ENCODE data around the gene PITRM1. TPM values are rescaled to one million over a fixed set of nuclear protein-coding genes. Genes with fewer than 3 reads are reported as not detected.

PITRM1 gene
- polyA plus RNA-seq, 1 donor (not counting 4 experiments of a cell fraction or from before 2014, with no cell fraction given), result 47.2 TPM

- no peak overlapping the region for H3K9ac ChIP-seq (ENCODE audit: control insufficient read depth, extremely low read depth, insufficient read depth, low read length)
- H3K9me1 ChIP-seq (ENCODE audit: control insufficient read depth, extremely low read depth, insufficient read depth, low read length), result no peaks in the 10 kb centered on the region
- H3K27me3 ChIP-seq (ENCODE audit: control insufficient read depth, extremely low read depth, insufficient read depth, low read length), result no peaks in the 10 kb centered on the region
- H3K9me3 ChIP-seq (ENCODE audit: control insufficient read depth, low read depth, low read length), result no peaks in the 10 kb centered on the region
- no peak overlapping the region for H3K4me3 ChIP-seq (ENCODE audit: control insufficient read depth in 2 of 3, extremely low read depth in 1 of 3, insufficient read depth in 2 of 3, low read depth in 1 of 3, low read length in 3 of 3)
- H3K4me1 ChIP-seq (ENCODE audit: control insufficient read depth, extremely low read depth, insufficient read depth, low read length), result peaks cover 19% of the 10 kb centered on the region
- FAIRE-seq (no peak), DNase-seq (ENCODE audit: low read depth, low spot score) (no peak)
- peaks cover 27 to 40% of the 10 kb centered on the region in 2 experiments for H3K36me3 ChIP-seq (ENCODE audit: control insufficient read depth in 2 of 2, extremely low read depth in 1 of 2, insufficient read depth in 2 of 2, low read length in 2 of 2)
- H3K27ac ChIP-seq (ENCODE audit: control insufficient read depth, insufficient read depth, low read length), result no peak overlapping the region
- no peak overlapping the region for H3K4me2 ChIP-seq (ENCODE audit: control insufficient read depth, extremely low read depth, insufficient read depth, low read depth, low read length)
- no peak for TF ChIP-seq EZH2 (IDR thresholded peaks at IDR 0.05; ENCODE audit: low read length)
- no peaks in the 10 kb centered on the region for H4K20me1 ChIP-seq (ENCODE audit: control insufficient read depth, extremely low read depth, insufficient read depth, low read length)
- dilution Hi-C loops (cut with MboI; ENCODE audit: extremely low pct_ligation_motif_present, low sequenced_read_pairs), result no loop called here
- H3K79me2 ChIP-seq (ENCODE audit: control insufficient read depth, insufficient read depth, low read length), result peaks cover 49% of the 10 kb centered on the region
- no peak overlapping the region for H2AFZ ChIP-seq (ENCODE audit: control insufficient read depth, low read length)
Measured at GRCh38 chr10:3100856-3101640, 71.5 kb downstream of the PITRM1 start.

DNA sequence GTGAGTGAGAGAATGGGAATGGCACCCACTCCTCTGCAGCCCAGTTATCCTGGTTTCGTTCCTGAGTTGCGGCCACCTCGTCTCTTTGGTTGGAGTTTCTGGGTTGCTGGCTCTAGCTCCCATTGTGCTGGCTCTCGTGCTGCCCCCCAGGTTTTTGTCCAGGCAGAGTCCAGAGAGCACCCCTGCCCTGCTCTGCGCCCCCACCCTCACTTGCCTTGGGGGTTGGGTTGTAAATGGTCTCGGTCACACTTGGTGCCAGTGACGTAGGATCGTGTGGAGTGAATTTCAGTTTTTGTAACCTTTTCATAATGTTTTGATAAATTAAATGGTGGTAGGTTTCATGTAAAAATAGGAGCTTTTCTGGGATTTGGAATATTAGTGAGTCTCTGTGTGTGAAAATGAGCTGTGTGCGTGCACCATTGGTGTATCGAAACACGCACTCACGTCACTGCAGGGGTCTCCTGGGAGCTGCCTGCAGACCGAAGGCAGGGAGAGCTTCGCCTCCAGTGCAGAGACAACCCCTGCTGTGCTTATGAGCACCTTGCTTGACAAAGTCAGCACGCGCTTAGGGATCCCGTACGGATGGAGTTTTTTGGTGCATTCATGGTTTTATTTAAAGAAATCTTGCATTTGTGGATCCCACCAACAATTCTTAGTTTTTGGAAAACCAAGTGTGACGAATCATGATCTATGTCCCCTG, 72.3 kb downstream of the PITRM1 start:
- Histone ChIP-seq H3K27ac (ENCODE audit: control insufficient read depth, insufficient read depth, low read length) (no peak overlapping the region), H3K9me1 (ENCODE audit: control insufficient read depth, extremely low read depth, insufficient read depth, low read length) (no peaks in the 10 kb centered on the region), H3K4me1 (ENCODE audit: control insufficient read depth, extremely low read depth, insufficient read depth, low read length) (peaks cover 24% of the 10 kb centered on the region), H3K4me3 (ENCODE audit: control insufficient read depth in 2 of 3, extremely low read depth in 1 of 3, insufficient read depth in 2 of 3, low read depth in 1 of 3, low read length in 3 of 3) (no peak overlapping the region), H3K4me2 (ENCODE audit: control insufficient read depth, extremely low read depth, insufficient read depth, low read depth, low read length) (no peak overlapping the region), H3K27me3 (ENCODE audit: control insufficient read depth, extremely low read depth, insufficient read depth, low read length) (no peaks in the 10 kb centered on the region), H3K9ac (ENCODE audit: control insufficient read depth, extremely low read depth, insufficient read depth, low read length) (no peak overlapping the region), H3K79me2 (ENCODE audit: control insufficient read depth, insufficient read depth, low read length) (peaks cover 49% of the 10 kb centered on the region), H2AFZ (ENCODE audit: control insufficient read depth, low read length) (no peak overlapping the region), H3K36me3 (ENCODE audit: control insufficient read depth in 2 of 2, extremely low read depth in 1 of 2, insufficient read depth in 2 of 2, low read length in 2 of 2) (peaks cover 27 to 36% of the 10 kb centered on the region in 2 experiments), H3K9me3 (ENCODE audit: control insufficient read depth, low read depth, low read length) (no peaks in the 10 kb centered on the region), H4K20me1 (ENCODE audit: control insufficient read depth, extremely low read depth, insufficient read depth, low read length) (no peaks in the 10 kb centered on the region)
- FAIRE-seq, result no peak
- no peak for DNase-seq (ENCODE audit: low read depth, low spot score)
- TF ChIP-seq, protein P1, sequence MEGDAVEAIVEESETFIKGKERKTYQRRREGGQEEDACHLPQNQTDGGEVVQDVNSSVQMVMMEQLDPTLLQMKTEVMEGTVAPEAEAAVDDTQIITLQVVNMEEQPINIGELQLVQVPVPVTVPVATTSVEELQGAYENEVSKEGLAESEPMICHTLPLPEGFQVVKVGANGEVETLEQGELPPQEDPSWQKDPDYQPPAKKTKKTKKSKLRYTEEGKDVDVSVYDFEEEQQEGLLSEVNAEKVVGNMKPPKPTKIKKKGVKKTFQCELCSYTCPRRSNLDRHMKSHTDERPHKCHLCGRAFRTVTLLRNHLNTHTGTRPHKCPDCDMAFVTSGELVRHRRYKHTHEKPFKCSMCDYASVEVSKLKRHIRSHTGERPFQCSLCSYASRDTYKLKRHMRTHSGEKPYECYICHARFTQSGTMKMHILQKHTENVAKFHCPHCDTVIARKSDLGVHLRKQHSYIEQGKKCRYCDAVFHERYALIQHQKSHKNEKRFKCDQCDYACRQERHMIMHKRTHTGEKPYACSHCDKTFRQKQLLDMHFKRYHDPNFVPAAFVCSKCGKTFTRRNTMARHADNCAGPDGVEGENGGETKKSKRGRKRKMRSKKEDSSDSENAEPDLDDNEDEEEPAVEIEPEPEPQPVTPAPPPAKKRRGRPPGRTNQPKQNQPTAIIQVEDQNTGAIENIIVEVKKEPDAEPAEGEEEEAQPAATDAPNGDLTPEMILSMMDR (optimal IDR thresholded peaks at IDR 0.05 in 1 of 3, IDR thresholded peaks at IDR 0.05 in 1 of 3, conservative IDR thresholded peaks at IDR 0.05 in 1 of 3; ENCODE audit: extremely low read depth in 1 of 3, insufficient read depth in 2 of 3, low read length in 3 of 3), result no peak
- TF ChIP-seq EZH2 (IDR thresholded peaks at IDR 0.05; ENCODE audit: low read length), result no peak
- dilution Hi-C loops (cut with MboI; ENCODE audit: extremely low pct_ligation_motif_present, low sequenced_read_pairs), result no loop called here

Data from keratinocyte (primary cell).